Measurements from ENCODE around the gene CYP4F12. TPM values are rescaled to one million over a fixed set of nuclear protein-coding genes. Genes with fewer than 3 reads are reported as not detected.

The CYP4F12 gene
- not detected in 2 replicates for total RNA-seq (2012; rRNA removed)
- polyA plus RNA-seq (2012; rRNA removed): not detected in 2 replicates
- polyA plus RNA-seq (2012; cell fraction: cytosol; rRNA removed): not detected in 2 replicates
- polyA plus RNA-seq (2012; cell fraction: nucleus; rRNA removed; ENCODE audit: low replicate concordance): not detected in 2 replicates
- Bru-seq, nascent RNA: not detected
- BruChase-seq, experiment 1, labeled RNA remaining after a 6-hour chase: not detected
- not detected for BruChase-seq, experiment 2, labeled RNA remaining after a 2-hour chase
- long read RNA-seq: 0 reads

GRCh38 chr19:15672580-15673175, at the start of gene CYP4F12:
CYP4F12 (plus strand) TSS chr19:15673087; CDS start chr19:15673530, 443 bp downstream.
- in situ Hi-C loops (cut with MboI; ENCODE audit: low sequenced_read_pairs): loop anchor here (10.0 kb wide), 1 partner anchor 102 kb away; no protein-coding TSS in a partner anchor
- H3K4me2 ChIP-seq (ENCODE audit: low read depth, low read length): no peak within 1 kb of the TSS
- no peak within 1 kb of the TSS for H4K91ac ChIP-seq (ENCODE audit: insufficient read depth, low read depth, low read length)
- no peak within 1 kb of the TSS for H2BK20ac ChIP-seq (ENCODE audit: low read depth, low read length)
- WGBS, 2 experiments (ENCODE audit: extremely low coverage in 2 of 2, insufficient read length in 1 of 2): 0% methylated on average over 2 of the region's 6 CpGs; no CpG with 5 or more reads in 1 of the 2 experiments
- H2AK5ac ChIP-seq (ENCODE audit: low read depth, low read length): no peak within 1 kb of the TSS
- H3K18ac ChIP-seq (ENCODE audit: low read depth, low read length): no peak within 1 kb of the TSS
- H3K23ac ChIP-seq (ENCODE audit: low read depth, low read length): no peak within 1 kb of the TSS
- no peak within 1 kb of the TSS for H3K56ac ChIP-seq (ENCODE audit: extremely low read depth, insufficient read depth, low read length)
- no TSS peak for BruUV-seq (replicated peaks)
- H3K4me3 ChIP-seq (ENCODE audit: insufficient read depth, low read depth, low read length): no peak within 1 kb of the TSS
- no peak within 1 kb of the TSS for H2BK5ac ChIP-seq (ENCODE audit: low read depth, low read length, poor library complexity, severe bottlenecking)
- no peaks in the 10 kb centered on the region for H4K20me1 ChIP-seq (ENCODE audit: insufficient read depth, low read length)
- H3K79me1 ChIP-seq (ENCODE audit: low read depth in 1 of 2, low read length in 2 of 2): no peaks in the 10 kb centered on the region
- H3K36me3 ChIP-seq (ENCODE audit: control insufficient read depth, insufficient read depth, low read length): no peaks in the 10 kb centered on the region
- DNase-seq: no peak
- no peaks in the 10 kb centered on the region for H3K9me1 ChIP-seq (ENCODE audit: insufficient read depth, low read length)
- peaks cover 10% of the 10 kb centered on the region; the same call in 1 of the 2 replicates for H3K9me3 ChIP-seq (ENCODE audit: control insufficient read depth, insufficient read depth, low read length)
- H3K14ac ChIP-seq (replicated peaks; ENCODE audit: low read depth, low read length): no peak within 1 kb of the TSS
- H3K27me3 ChIP-seq (ENCODE audit: control insufficient read depth, insufficient read depth, low read length): no peaks in the 10 kb centered on the region
- no peak within 1 kb of the TSS for H2BK120ac ChIP-seq (ENCODE audit: low read depth, low read length)
- no peak for TF ChIP-seq MAFK (IDR thresholded peaks at IDR 0.05; ENCODE audit: low read depth, low read length)
- no peak for TF ChIP-seq CEBPB (IDR thresholded peaks at IDR 0.05; ENCODE audit: low read depth, low read length)
- TF ChIP-seq MXI1 (IDR thresholded peaks at IDR 0.05; ENCODE audit: borderline replicate concordance, low read depth, low read length): no peak
- ChIA-PET POLR2A (ENCODE audit: unreplicated experiment) (no interaction called here), CTCF (no interaction called here)
- no peak within 1 kb of the TSS for H3K4ac ChIP-seq (ENCODE audit: low read depth, low read length)
- H3K27ac ChIP-seq (ENCODE audit: insufficient read depth, low read length): no peak within 1 kb of the TSS
- no peak within 1 kb of the TSS for H2AFZ ChIP-seq (replicated peaks; ENCODE audit: low read length, poor library complexity)
- no peak within 1 kb of the TSS for H3K9ac ChIP-seq (ENCODE audit: low read depth, low read length)
- no peak within 1 kb of the TSS for H4K8ac ChIP-seq (ENCODE audit: low read depth in 2 of 2, low read length in 2 of 2)
- intact Hi-C loops (cut with micrococcal nuclease): no loop called here
- no peaks in the 10 kb centered on the region for H3K4me1 ChIP-seq (ENCODE audit: control insufficient read depth, insufficient read depth, low read length)
- no peak within 1 kb of the TSS for H4K5ac ChIP-seq (ENCODE audit: low read depth, low read length)
- H2BK15ac ChIP-seq (ENCODE audit: low read depth, low read length): no peak within 1 kb of the TSS
- dilution Hi-C loops (cut with HindIII; ENCODE audit: low sequenced_read_pairs, unreplicated experiment): no loop called here
- H2AK9ac ChIP-seq (replicated peaks; ENCODE audit: low read depth, low read length, poor library complexity): no peak within 1 kb of the TSS
- no peak for ATAC-seq (ENCODE audit: low read depth)

Data from IMR-90 (cell line).